HS-5 (cell line): ENCODE data around the gene HMX1.

ENCODE experiments used
- DNase-seq: peaks from one replicate; pipeline ENCODE4 v3.0.0-alpha.2; 2012; ENCODE audit warnings: low read depth

The HMX1 gene

DNA sequence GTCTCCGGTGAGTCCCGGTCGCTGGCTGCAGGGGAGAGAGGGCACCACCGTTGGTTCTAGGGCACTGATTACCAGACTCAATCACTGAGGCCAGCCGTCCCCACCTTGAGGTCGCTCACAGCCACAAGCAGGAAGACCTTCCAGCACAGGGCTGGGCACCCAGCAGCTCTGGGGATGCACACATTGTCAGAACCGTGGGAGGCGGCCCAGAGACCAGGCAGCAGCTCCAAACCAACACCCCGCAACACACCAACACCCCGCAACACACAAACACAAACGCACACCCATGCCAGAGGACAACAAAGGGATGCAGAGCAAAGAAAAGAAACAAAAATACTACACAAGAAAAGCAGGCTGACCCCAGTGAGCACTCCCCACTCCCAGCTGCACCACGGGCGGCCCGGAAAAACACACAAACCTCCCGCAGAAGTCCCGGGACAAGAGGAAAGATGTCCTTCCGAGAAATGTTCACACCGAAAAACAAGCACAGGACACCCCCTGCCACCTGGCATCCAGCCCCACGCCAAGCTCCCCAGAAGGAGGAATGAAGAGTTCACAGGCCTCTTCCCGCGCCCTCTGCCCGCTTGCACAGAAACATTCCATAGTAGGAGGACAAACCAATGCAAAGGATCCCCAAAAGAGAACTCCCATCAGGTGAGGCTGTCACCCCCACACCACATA lies 3.2 kb downstream of the HMX1 start:
- DNase-seq, result no peak

- no peak for DNase-seq
These were observed 3.9 kb downstream of the HMX1 start for GRCh38 chr4:8867624-8868320.

GRCh38 chr4:8866828-8867623 lies 4.6 kb downstream of the HMX1 start:
- DNase-seq, result no peak

GRCh38 chr4:8866421-8866820 lies 5.2 kb downstream of the HMX1 start:
- no peak for DNase-seq

DNA sequence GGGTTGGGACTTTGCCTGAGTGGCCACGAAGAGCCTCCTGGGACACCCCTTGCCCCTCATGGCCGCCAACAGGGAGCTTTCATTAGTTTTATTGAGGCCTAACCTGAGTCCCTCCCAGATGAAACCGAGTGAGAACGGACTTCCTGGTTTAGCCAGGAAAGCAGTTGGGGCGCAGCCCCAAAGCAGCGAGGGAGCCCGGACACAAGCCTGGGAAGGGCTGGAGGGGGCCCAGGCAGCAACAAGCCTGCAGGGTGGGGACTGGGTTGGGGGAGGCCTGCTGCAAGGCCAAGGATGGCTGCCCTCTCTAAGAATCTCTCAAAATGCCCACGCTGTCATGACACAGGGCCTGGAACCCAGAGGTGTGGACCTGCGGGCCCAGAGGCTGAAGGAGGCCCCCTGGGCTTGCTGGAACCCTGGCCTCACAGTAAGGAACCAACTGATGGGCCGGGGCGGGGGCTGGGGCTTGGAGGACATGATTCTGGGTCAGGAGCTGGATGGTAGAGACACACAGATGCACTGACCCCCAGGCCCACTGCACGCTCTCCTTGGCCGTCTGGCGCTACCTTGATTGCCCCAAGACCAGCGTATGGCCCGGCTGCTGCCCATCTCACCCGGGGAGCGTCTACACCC lies 5.8 kb downstream of the HMX1 start:
- no peak for DNase-seq

DNA sequence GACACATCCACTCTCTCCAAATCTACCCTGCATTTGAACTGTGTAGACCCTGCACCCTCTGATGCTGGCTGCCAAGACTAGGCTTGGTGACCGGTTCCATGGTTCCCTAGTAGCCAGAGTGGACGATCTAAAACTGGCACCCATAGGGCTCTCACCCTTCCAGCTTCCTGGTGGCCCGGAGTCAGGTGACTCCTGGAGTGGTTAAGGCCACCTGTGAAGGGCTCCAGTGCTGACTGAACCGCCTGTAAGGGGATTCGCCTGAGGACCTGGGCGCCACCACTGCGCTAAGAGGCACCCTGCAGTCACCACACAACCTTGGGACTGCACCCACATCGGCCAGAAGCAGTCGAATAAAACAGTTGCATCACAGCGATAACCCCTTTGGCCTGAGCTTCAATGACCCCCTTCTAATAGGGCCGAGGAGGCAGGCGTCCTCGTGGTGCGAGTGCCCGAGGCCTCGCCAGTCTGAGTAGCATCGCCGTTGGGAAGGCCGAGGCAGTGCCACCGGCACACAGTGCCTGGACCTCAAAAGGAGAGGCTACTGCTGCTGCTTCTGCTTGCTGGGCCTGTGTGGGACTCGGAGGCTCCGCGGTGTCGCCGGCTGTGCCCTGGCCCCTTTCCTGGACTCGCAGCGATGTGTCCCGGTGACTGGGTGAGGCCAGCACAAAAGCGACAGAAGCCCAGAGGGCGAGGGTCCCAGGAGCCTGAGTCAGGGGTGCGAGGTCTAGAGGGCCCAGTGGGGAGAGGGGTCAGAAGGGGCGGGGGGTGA lies 6.5 kb downstream of the HMX1 start:
- no peak for DNase-seq

- DNase-seq, result no peak
These were observed 7.7 kb downstream of the HMX1 start for GRCh38 chr4:8863686-8864682.

GRCh38 chr4:8862800-8863685 lies 8.6 kb downstream of the HMX1 start:
- no peak for DNase-seq

- no peak for DNase-seq
These were observed 9.3 kb downstream of the HMX1 start for GRCh38 chr4:8862334-8862733.

DNA sequence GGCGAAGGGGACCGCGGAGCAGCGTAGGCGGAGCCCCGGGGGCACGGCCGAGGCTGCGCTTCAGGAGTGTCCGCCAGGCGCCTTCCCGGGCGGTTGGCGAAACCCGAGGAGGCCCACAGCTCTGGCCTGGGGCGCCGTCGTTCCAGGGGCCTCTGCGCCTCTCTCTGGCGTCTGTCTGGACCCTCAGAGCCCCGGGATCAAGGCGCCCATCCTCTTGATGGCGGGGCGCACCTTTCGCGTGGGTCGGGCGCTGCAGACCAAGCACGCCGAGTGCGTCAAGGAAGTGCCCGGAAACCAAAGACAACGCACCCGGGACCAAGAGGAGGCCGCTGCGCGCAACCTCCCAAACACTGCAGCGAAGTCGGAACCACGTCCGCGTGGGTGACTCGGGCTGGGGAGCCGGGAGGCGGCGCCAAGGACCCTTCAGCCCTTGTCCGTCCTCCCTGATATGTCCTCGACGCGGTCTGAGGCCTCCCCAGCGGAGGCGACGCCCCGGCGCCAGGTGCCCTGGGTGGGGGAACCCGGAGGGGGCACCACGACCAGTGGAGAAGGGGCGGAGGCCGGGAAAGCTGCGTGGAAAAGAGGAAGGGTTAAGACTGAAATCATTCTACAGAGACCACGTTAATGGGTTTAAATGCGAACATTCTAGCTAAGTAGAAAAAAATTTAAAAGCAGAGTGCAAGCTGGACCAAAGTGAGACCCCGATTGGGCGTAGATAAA lies 9.9 kb downstream of the HMX1 start:
- DNase-seq, result no peak

GRCh38 chr4:8860892-8861575 lies 10.6 kb downstream of the HMX1 start:
- no peak for DNase-seq

DNA sequence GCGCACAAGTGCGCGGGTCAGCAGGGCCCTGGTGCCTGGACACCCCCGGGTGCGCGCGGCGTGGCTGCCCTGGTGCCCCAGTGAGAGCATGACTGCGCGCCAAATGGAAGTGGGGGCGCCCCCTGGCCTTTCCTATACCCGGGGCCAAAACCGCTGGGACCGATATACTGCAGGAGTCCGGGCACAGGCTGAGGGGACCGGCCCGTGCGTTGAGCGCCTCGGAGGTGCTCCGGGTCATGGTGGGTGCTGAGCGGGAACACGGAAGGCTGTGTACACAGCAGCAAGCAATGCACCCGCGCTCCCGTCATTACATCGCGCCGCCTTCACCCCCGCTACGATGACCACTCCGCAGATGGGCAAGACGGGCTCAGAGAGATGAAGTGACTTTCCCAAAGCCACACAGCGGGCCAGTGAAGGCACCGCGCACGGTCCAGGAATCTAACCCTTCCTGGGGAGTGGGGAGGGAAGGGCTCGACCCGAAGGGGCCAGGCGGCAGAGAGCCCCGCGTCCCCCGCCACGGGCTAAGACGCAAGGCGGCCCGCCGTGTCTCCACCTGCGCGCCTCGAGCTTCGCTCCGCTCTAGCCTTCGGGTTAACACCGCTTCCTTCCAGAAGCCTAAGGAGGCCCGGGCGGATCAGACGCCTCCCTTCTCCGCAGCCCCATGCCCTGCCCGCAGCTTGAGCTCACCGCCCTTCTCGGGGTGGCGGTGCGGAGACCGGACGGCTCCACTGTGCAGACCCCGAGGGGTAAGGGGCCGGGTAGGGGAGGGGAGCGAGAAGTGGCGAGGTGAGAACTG lies 11.3 kb downstream of the HMX1 start:
- DNase-seq, result no peak

GRCh38 chr4:8859550-8860095 lies 12.0 kb downstream of the HMX1 start:
- DNase-seq, result no peak

DNA sequence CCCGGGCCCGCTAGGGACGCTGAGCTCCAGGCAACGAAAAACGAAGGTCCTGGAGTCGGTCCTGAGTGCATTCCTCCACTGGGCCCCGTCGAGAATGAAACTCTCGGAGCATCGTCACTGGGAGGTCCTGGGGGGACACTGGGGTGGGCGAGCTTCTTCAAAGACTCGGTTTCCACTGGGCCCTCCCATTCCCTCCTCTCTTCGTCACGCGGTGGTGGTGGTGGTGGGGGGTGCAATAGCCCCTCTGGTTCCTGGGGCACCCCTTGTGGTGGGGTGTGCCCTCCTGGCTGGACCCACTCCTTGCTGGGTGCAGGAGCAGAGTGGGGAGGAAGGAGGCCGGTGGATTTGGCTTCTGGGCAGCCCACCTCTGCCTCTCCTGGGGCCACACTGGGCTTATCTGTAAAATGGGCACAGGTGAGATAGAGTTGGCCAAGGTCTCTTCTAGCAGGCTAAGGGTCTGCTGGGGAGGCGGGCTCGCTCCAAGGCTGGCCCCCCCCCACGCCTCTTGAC lies 12.9 kb downstream of the HMX1 start:
- DNase-seq, result no peak

- DNase-seq, result no peak
These were observed 13.6 kb downstream of the HMX1 start for GRCh38 chr4:8857766-8858700.
